ENCODE results near the gene SPAG17. TPM values are rescaled to one million over a fixed set of nuclear protein-coding genes. Genes with fewer than 3 reads are reported as not detected.

The SPAG17 gene
- total and polyA plus RNA-seq, 4 experiments from 2014 or later: not detected

DNA sequence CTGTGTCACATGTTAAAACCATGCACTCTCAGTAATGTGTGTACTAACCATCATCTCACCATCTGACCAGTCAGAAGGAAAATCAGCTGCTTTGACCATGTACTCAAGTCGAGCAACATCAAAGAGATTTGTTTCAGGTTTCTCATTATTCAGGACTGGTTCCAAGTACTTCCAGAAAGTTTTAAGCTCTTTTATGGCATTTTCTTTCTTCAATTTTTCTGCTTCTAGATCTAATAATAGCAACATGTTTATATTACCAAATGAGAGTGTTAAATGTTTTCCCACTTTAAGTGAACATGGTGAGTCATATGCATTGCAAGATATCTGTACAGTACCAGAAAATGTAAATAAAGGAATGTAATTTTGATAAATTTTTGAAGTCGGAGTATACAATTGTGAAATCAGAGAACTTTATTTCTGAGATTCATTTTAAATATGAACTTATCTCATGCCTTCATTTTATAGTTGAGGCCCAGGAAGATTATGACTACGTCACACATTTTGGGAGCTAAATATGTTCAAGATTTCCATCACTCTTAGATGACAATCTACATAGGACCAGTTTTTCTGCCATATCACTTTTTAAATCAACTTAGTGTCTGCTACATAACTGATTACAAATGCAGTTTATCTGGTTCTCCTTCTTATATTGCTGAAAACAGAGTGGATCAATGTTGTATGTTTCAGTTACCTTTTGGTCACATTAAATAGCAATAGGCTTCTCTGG, 87.2 kb downstream of the SPAG17 start:
- Mint-ChIP-seq H3K4me3 (no peak overlapping the region), H3K27me3 (peaks cover 2 to 3% of the 10 kb centered on the region in 2 donors), H3K4me1 (no peaks in the 10 kb centered on the region), H3K9me3 (peaks cover 0 to 4% (median 0%) of the 10 kb centered on the region in 8 donors), H3K27ac (no peak overlapping the region), H3K36me3 (no peaks in the 10 kb centered on the region)
- no peak for DNase-seq
- no peak overlapping the region for H3K27ac ChIP-seq (ENCODE audit: low read depth, low read length)
- intact Hi-C loops (cut with micrococcal nuclease): no loop called here
- ChIA-PET POLR2A (ENCODE audit: partially characterized antibody) (no interaction called here), CTCF (ENCODE audit: partially characterized antibody) (no interaction called here)
- H3K36me3 ChIP-seq (ENCODE audit: insufficient read depth, low read length): no peaks in the 10 kb centered on the region
- no peaks in the 10 kb centered on the region for H3K9me3 ChIP-seq (ENCODE audit: control insufficient read depth in 1 of 2, low read length in 2 of 2)
- H3K27me3 ChIP-seq (ENCODE audit: insufficient read depth, low read length): no peaks in the 10 kb centered on the region
- no peak overlapping the region for H3K4me3 ChIP-seq (ENCODE audit: low read length in 2 of 2)
- no peaks in the 10 kb centered on the region for H3K4me1 ChIP-seq (ENCODE audit: insufficient read depth, low read length)

DNA sequence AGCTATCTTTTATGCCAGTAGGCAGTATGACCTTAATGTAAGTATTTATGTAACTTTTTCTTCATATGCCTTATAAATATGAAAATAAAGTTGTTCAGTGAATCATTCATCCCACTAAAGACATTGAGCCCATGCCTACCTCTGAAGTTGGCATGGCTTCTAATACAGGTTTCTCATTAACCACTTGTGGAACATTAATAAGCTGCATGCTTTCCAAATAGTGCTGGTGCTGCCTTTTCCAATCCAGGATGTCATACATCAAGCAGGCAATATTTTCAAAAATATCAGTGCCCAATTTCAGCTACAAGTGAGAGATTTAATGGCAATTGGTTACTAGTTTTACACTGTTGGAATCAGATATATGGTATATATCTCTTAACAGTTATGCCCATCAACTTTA, 92.0 kb downstream of the SPAG17 start:
- Histone ChIP-seq H3K27ac (ENCODE audit: low read depth, low read length) (no peak overlapping the region), H3K36me3 (ENCODE audit: insufficient read depth, low read length) (no peaks in the 10 kb centered on the region), H3K4me1 (ENCODE audit: insufficient read depth, low read length) (no peaks in the 10 kb centered on the region), H3K27me3 (ENCODE audit: insufficient read depth, low read length) (no peaks in the 10 kb centered on the region), H3K4me3 (ENCODE audit: low read length in 2 of 2) (no peak overlapping the region), H3K9me3 (ENCODE audit: control insufficient read depth in 1 of 2, low read length in 2 of 2) (no peaks in the 10 kb centered on the region)
- H3K4me1 Mint-ChIP-seq: no peaks in the 10 kb centered on the region
- peaks cover 0 to 2% (median 0%) of the 10 kb centered on the region in 8 donors for H3K9me3 Mint-ChIP-seq
- ChIA-PET POLR2A (ENCODE audit: partially characterized antibody) (no interaction called here), CTCF (ENCODE audit: partially characterized antibody) (no interaction called here)
- no peak overlapping the region for H3K27ac Mint-ChIP-seq
- intact Hi-C loops (cut with micrococcal nuclease): no loop called here
- no peaks in the 10 kb centered on the region for H3K36me3 Mint-ChIP-seq
- peaks cover 4 to 5% of the 10 kb centered on the region in 2 donors for H3K27me3 Mint-ChIP-seq
- H3K4me3 Mint-ChIP-seq: no peak overlapping the region
- no peak for DNase-seq

DNA sequence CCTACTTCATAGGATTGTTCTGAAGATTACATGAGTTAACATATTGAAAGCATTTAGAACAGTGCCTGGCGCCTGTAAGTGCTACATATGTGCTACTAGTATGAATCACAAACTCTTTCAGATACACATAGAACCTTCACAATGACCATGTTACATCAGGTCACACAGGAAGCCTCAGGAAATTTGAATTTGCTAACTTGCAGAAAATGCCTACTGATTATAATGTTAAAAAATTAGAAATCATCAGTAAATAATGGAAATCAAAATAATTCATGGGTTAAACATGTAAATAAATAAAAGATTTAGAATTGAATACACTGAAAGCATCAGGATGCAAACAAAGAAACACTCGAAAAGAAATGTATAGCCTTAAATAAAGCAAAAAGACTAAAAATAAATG, 94.9 kb downstream of the SPAG17 start:
- Mint-ChIP-seq H3K4me1 (no peaks in the 10 kb centered on the region), H3K36me3 (no peaks in the 10 kb centered on the region), H3K27ac (no peak overlapping the region), H3K4me3 (no peak overlapping the region), H3K9me3 (peaks cover 0 to 2% (median 0%) of the 10 kb centered on the region in 8 donors), H3K27me3 (peaks cover 5 to 8% of the 10 kb centered on the region in 2 donors)
- no peaks in the 10 kb centered on the region for H3K36me3 ChIP-seq (ENCODE audit: insufficient read depth, low read length)
- H3K27me3 ChIP-seq (ENCODE audit: insufficient read depth, low read length): no peaks in the 10 kb centered on the region
- CTCF ChIA-PET (ENCODE audit: partially characterized antibody): no interaction called here
- H3K4me1 ChIP-seq (ENCODE audit: insufficient read depth, low read length): no peaks in the 10 kb centered on the region
- no peak for DNase-seq
- intact Hi-C loops (cut with micrococcal nuclease): no loop called here
- POLR2A ChIA-PET (ENCODE audit: partially characterized antibody): no interaction called here
- no peak overlapping the region for H3K27ac ChIP-seq (ENCODE audit: low read depth, low read length)
- no peaks in the 10 kb centered on the region for H3K9me3 ChIP-seq (ENCODE audit: control insufficient read depth in 1 of 2, low read length in 2 of 2)
- no peak overlapping the region for H3K4me3 ChIP-seq (ENCODE audit: low read length in 2 of 2)

DNA sequence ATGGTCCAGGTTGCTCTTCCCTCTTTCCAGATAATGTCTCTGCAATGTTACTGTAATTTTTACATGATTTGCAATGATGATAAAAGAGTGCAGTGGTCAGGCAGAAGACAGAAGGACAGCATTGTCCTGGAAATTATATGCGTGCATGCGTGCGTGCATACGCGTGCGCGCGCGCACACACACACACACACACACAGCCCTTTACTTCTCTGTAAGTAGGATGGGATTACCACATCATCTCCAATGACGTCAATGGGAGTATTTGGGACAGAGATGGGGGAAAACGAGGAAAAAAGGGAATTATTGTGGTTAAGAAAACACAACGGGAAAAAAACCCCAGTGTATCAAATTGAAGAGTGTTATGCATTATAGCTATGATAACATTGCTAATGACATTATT, 99.7 kb downstream of the SPAG17 start:
- H3K9me3 Mint-ChIP-seq: peaks cover 0 to 6% (median 0%) of the 10 kb centered on the region in 8 donors

DNA sequence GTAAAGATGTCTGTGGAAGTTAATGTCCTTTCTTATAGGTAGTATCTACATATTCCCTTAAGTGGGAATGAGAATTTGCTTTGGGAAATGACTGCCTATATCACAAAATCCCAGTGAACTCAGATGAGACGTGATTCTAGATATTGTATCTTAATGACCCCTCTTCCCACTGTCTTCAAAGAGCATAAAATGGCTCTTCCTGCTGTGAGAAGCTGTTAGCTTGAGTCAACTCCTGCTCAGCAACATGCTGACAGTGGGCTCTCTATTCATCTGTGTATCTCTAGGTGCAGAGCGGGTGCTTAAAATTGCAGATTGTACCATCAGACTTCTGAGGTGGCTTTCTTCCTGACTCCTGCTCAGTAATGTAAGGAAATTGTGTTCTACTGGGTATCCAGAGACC, 100.6 kb downstream of the SPAG17 start:
- no peak overlapping the region for H3K4me3 Mint-ChIP-seq
- Histone ChIP-seq H3K27ac (ENCODE audit: low read depth, low read length) (no peak overlapping the region), H3K9me3 (ENCODE audit: control insufficient read depth in 1 of 2, low read length in 2 of 2) (no peaks in the 10 kb centered on the region), H3K4me3 (ENCODE audit: low read length in 2 of 2) (no peak overlapping the region), H3K27me3 (ENCODE audit: insufficient read depth, low read length) (no peaks in the 10 kb centered on the region), H3K36me3 (ENCODE audit: insufficient read depth, low read length) (no peaks in the 10 kb centered on the region), H3K4me1 (ENCODE audit: insufficient read depth, low read length) (no peaks in the 10 kb centered on the region)
- H3K27me3 Mint-ChIP-seq: peaks cover 7 to 16% of the 10 kb centered on the region in 2 donors
- H3K9me3 Mint-ChIP-seq: peaks cover 0 to 6% (median 0%) of the 10 kb centered on the region in 8 donors
- peaks cover 0 to 3% (median 0%) of the 10 kb centered on the region in 4 donors for H3K4me1 Mint-ChIP-seq
- ChIA-PET CTCF (ENCODE audit: partially characterized antibody) (no interaction called here), POLR2A (ENCODE audit: partially characterized antibody) (no interaction called here)
- H3K27ac Mint-ChIP-seq: no peak overlapping the region
- H3K36me3 Mint-ChIP-seq: no peaks in the 10 kb centered on the region
- intact Hi-C loops (cut with micrococcal nuclease): no loop called here
- no peak for DNase-seq

More for the DNA sequence above, 99.7 kb downstream of the SPAG17 start:
- H3K4me1 Mint-ChIP-seq: peaks cover 0 to 3% (median 0%) of the 10 kb centered on the region in 4 donors
- H3K27me3 Mint-ChIP-seq: peaks cover 7 to 16% of the 10 kb centered on the region in 2 donors
- no peaks in the 10 kb centered on the region for H3K36me3 Mint-ChIP-seq
- H3K4me3 Mint-ChIP-seq: no peak overlapping the region
- H3K27ac Mint-ChIP-seq: no peak overlapping the region
- Histone ChIP-seq H3K27me3 (ENCODE audit: insufficient read depth, low read length) (no peaks in the 10 kb centered on the region), H3K27ac (ENCODE audit: low read depth, low read length) (no peak overlapping the region), H3K36me3 (ENCODE audit: insufficient read depth, low read length) (no peaks in the 10 kb centered on the region), H3K4me3 (ENCODE audit: low read length in 2 of 2) (no peak overlapping the region), H3K9me3 (ENCODE audit: control insufficient read depth in 1 of 2, low read length in 2 of 2) (no peaks in the 10 kb centered on the region), H3K4me1 (ENCODE audit: insufficient read depth, low read length) (no peaks in the 10 kb centered on the region)
- DNase-seq: no peak
- ChIA-PET CTCF (ENCODE audit: partially characterized antibody) (no interaction called here), POLR2A (ENCODE audit: partially characterized antibody) (no interaction called here)
- intact Hi-C loops (cut with micrococcal nuclease): no loop called here

DNA sequence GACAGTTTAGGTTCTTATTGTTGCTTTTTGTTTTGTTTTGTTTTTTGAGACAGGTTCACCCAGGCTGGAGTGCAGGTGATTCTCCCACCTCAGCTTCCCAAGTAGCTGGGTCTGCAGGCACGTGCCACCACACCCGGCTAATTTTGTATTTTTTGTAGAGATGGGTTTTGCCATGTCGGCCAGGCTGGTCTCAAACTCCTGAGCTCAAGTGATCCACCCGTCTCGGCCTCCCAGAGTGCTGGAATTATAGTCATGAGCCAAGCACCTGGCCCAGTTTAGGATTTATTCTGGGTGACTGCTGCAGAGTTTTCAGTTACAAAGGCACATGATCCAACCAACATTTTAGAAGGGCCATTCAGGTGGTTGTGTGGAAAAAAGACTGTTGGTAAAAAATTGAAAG, 102.0 kb downstream of the SPAG17 start:
- Mint-ChIP-seq H3K4me3 (no peak overlapping the region), H3K27ac (no peak overlapping the region), H3K27me3 (peaks cover 7 to 12% of the 10 kb centered on the region in 2 donors), H3K36me3 (no peaks in the 10 kb centered on the region), H3K4me1 (peaks cover 0 to 3% (median 0%) of the 10 kb centered on the region in 4 donors), H3K9me3 (peaks cover 0 to 6% (median 0%) of the 10 kb centered on the region in 8 donors)
- no peaks in the 10 kb centered on the region for H3K9me3 ChIP-seq (ENCODE audit: control insufficient read depth in 1 of 2, low read length in 2 of 2)
- CTCF ChIA-PET (ENCODE audit: partially characterized antibody): no interaction called here
- no peaks in the 10 kb centered on the region for H3K27me3 ChIP-seq (ENCODE audit: insufficient read depth, low read length)
- intact Hi-C loops (cut with micrococcal nuclease): no loop called here
- H3K36me3 ChIP-seq (ENCODE audit: insufficient read depth, low read length): no peaks in the 10 kb centered on the region
- no peak for DNase-seq
- no peak overlapping the region for H3K4me3 ChIP-seq (ENCODE audit: low read length in 2 of 2)
- POLR2A ChIA-PET (ENCODE audit: partially characterized antibody): no interaction called here
- H3K27ac ChIP-seq (ENCODE audit: low read depth, low read length): no peak overlapping the region
- H3K4me1 ChIP-seq (ENCODE audit: insufficient read depth, low read length): no peaks in the 10 kb centered on the region

DNA sequence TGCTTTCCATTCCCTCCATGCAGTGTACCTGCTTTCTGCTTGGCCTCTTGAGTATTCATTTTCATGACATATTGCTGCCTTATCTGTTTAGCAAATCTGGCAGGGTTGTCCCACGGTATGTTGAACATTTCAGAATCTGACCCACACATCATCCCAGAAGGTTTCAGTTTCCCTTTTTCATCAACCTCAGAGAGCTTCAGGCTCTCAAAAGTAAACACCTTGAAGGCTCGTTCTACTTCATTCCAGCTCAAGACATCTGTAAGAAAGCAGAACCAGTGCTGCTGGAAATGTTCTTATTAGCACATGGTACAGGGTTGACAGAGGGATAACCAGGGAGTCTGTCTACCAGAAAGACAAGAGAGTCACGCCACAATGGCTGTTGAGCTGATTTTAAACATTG, 103.6 kb downstream of the SPAG17 start:
- no peaks in the 10 kb centered on the region for H3K9me3 ChIP-seq (ENCODE audit: control insufficient read depth in 1 of 2, low read length in 2 of 2)
- Mint-ChIP-seq H3K9me3 (peaks cover 0 to 6% (median 0%) of the 10 kb centered on the region in 8 donors), H3K4me3 (no peak overlapping the region), H3K27me3 (peaks cover 8 to 10% of the 10 kb centered on the region in 2 donors), H3K27ac (no peak overlapping the region), H3K36me3 (no peaks in the 10 kb centered on the region), H3K4me1 (peaks cover 0 to 3% (median 0%) of the 10 kb centered on the region in 4 donors)
- ChIA-PET POLR2A (ENCODE audit: partially characterized antibody) (no interaction called here), CTCF (ENCODE audit: partially characterized antibody) (no interaction called here)
- H3K27ac ChIP-seq (ENCODE audit: low read depth, low read length): no peak overlapping the region
- no peak overlapping the region for H3K4me3 ChIP-seq (ENCODE audit: low read length in 2 of 2)
- H3K36me3 ChIP-seq (ENCODE audit: insufficient read depth, low read length): no peaks in the 10 kb centered on the region
- no peaks in the 10 kb centered on the region for H3K27me3 ChIP-seq (ENCODE audit: insufficient read depth, low read length)
- intact Hi-C loops (cut with micrococcal nuclease): no loop called here
- DNase-seq: no peak
- H3K4me1 ChIP-seq (ENCODE audit: insufficient read depth, low read length): no peaks in the 10 kb centered on the region
